HepG2 (cell line): Measurements from ENCODE around the gene MACROD2. TPM values are rescaled to one million over a fixed set of nuclear protein-coding genes. Genes with fewer than 3 reads are reported as not detected.
A peak's percentile ranks its signal among the peaks of the same experiment; 100 is the strongest.

Experiments used
- EP300 ChIP-seq, 3 experiments: sonication (generic) in 1 of 3; formaldehyde crosslinking in 1 of 3; IDR thresholded peaks; 2 replicates each; pipeline versions ENCODE4 v1.5.1 to v1.6.1; 2011 to 2020; ENCODE audit warnings: low read depth in 2 of 3, low read length in 2 of 3, borderline replicate concordance in 1 of 3, improper control_type of control experiment in 1 of 3, mild to moderate bottlenecking in 1 of 3, missing genetic modification reagents in 1 of 3, moderate library complexity in 1 of 3
- GZF1 ChIP-seq: sonication (generic); formaldehyde crosslinking; IDR thresholded peaks from 2 replicates; pipeline ENCODE4 v1.5.1; 2020; ENCODE audit warnings: mild to moderate bottlenecking, missing genetic modification reagents
- HOXA9 ChIP-seq: sonication (generic); formaldehyde crosslinking; IDR thresholded peaks from 2 replicates; pipeline ENCODE4 v1.8.1; 2022; ENCODE audit warnings: missing genetic modification reagents, mild to moderate bottlenecking, moderate library complexity, borderline replicate concordance
- KDM6A ChIP-seq: IDR thresholded peaks from 2 replicates; pipeline ENCODE4 v1.6.1; 2016; ENCODE audit warnings: low read depth
- RBFOX2 ChIP-seq: fragments of 200-400 bp; formaldehyde crosslinking; IDR thresholded peaks from 2 replicates; pipeline ENCODE4 v1.6.1; 2017; ENCODE audit warnings: low read depth, mild to moderate bottlenecking, low read length
- TBL1XR1 ChIP-seq: fragments of 150-350 bp; IDR thresholded peaks from 2 replicates; pipeline ENCODE4 v1.6.1; 2014; ENCODE audit warnings: borderline replicate concordance, low read length; ENCODE audit not compliant: partially characterized antibody
- U2AF2 ChIP-seq: fragments of 200-400 bp; formaldehyde crosslinking; IDR thresholded peaks from 2 replicates; pipeline ENCODE4 v1.6.1; 2017; ENCODE audit warnings: low read depth, mild to moderate bottlenecking, low read length
- WIZ ChIP-seq: sonication (generic); formaldehyde crosslinking; IDR thresholded peaks from 2 replicates; pipeline ENCODE4 v1.5.1; 2020; ENCODE audit warnings: mild to moderate bottlenecking, missing genetic modification reagents
- ZC3H4 ChIP-seq: sonication (generic); formaldehyde crosslinking; IDR thresholded peaks from 2 replicates; pipeline ENCODE4 v1.4.0; 2020; ENCODE audit warnings: missing genetic modification reagents, borderline replicate concordance
- ZFP36 ChIP-seq: fragments of 150-350 bp; IDR thresholded peaks from 2 replicates; pipeline ENCODE4 v1.6.1; 2018; ENCODE audit warnings: borderline replicate concordance, low read length, low read depth; ENCODE audit not compliant: partially characterized antibody
- ZFP37 ChIP-seq: sonication (generic); formaldehyde crosslinking; IDR thresholded peaks from 2 replicates; pipeline ENCODE4 v1.4.0; 2020; ENCODE audit warnings: missing genetic modification reagents, borderline replicate concordance
- ZNF24 ChIP-seq: fragments of 450-650 bp; IDR thresholded peaks from 2 replicates; pipeline ENCODE4 v1.6.1; 2017; ENCODE audit warnings: antibody characterized with exemption, mild to moderate bottlenecking
- ZNF780A ChIP-seq: sonication (generic); formaldehyde crosslinking; IDR thresholded peaks from 2 replicates; pipeline ENCODE4 v1.8.0; 2022; ENCODE audit warnings: mild to moderate bottlenecking, missing genetic modification reagents, moderate library complexity
- ZNF891 ChIP-seq: sonication (generic); formaldehyde crosslinking; IDR thresholded peaks from 2 replicates; pipeline ENCODE4 v1.5.0; 2020; ENCODE audit warnings: mild to moderate bottlenecking, missing genetic modification reagents
- polyA plus RNA-seq, 8 experiments: library from polyadenylated mRNA; depleted of rRNA in 3 of 8; stranded (reverse) in 7 of 8; unstranded in 1 of 8; fragments of >200 nt; fragmentation: Illumina TruSeq in 4 of 8; extraction: Trizol in 4 of 8; gene quantifications; 2 replicates each; pipeline versions ENCODE4 v1.2.1 to v1.2.3, GENCODE V29; 2011 to 2016; ENCODE audit warnings: low read depth in 4 of 8, missing spikeins in 1 of 8, mixed read lengths in 1 of 8; ENCODE audit not compliant: insufficient read depth in 1 of 8
- total RNA-seq, 5 experiments: library from RNA; depleted of rRNA; stranded (reverse); fragments of >200 nt; fragmentation: Illumina TruSeq; extraction: Trizol; gene quantifications; 2 replicates each; pipeline ENCODE4 v1.2.3, GENCODE V29; 2016; ENCODE audit warnings: low read depth in 1 of 5
- TF ChIP-seq, protein P1 (sequence below): sonication (generic); formaldehyde crosslinking; IDR thresholded peaks from 2 replicates; pipeline ENCODE4 v1.5.1; 2020; ENCODE audit warnings: mild to moderate bottlenecking, missing genetic modification reagents, borderline replicate concordance
- TF ChIP-seq, protein P2 (sequence below), 2 experiments: sonication (generic) in 1 of 2; formaldehyde crosslinking in 1 of 2; IDR thresholded peaks; 2 replicates each; pipeline versions ENCODE4 v1.4.0 to v1.6.1; 2018 to 2020; ENCODE audit warnings: missing genetic modification reagents in 2 of 2, borderline replicate concordance in 1 of 2, low read depth in 1 of 2, mild to moderate bottlenecking in 1 of 2, missing biosample characterization in 1 of 2
- TF ChIP-seq, protein P3 (sequence below): sonication (generic); formaldehyde crosslinking; IDR thresholded peaks from 2 replicates; pipeline ENCODE4 v1.4.0; 2020; ENCODE audit warnings: missing genetic modification reagents, borderline replicate concordance
- TF ChIP-seq, protein P4 (sequence below): sonication (generic); formaldehyde crosslinking; IDR thresholded peaks from 2 replicates; pipeline ENCODE4 v1.5.1; 2020; ENCODE audit warnings: missing genetic modification reagents, mild to moderate bottlenecking, borderline replicate concordance

The MACROD2 gene
- total and polyA plus RNA-seq, 2 of the 13 experiments (the other 11 are each of a cell fraction or from before 2014, with no cell fraction given): 0.13 to 0.51 TPM

DNA sequence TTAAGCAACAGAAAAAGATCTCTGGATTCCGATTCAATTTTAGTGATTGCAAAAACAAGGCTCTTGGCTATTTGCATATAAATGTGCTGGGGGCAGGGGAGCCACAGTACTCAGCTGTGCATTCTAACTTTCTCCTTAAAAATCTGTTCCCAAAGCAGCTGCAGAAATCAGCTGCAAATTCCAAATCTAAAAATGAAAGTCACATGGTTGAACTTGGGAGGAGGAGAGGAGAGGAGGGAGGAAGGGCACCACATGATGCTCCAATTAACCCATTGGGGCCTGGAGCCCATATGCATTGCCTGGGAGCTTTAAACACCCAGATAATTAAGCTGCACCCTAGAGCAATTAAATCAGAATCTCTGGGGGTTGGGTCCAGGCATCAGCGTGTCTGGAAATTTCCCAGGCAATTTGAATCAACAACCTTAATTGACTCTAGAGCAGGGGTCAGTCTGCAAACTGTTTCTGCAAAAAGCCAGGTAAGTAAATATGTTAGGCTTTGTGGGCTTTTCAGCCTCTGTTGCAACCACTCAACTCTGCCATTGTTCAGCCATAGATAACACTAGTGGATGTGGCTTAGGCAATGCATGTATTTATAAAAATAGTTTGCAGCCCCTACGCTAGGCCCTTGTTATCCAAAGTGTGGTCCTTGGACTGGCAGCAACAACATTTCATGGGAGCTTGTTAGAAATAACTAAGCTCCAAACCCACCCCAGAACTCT lies 2069.8 kb downstream of the MACROD2 start (continued):
- TF ChIP-seq ZFP37 (CRISPR knock-in tag): no peak
- no peak for TF ChIP-seq HOXA9 (CRISPR knock-in tag)
- TF ChIP-seq, protein P1, sequence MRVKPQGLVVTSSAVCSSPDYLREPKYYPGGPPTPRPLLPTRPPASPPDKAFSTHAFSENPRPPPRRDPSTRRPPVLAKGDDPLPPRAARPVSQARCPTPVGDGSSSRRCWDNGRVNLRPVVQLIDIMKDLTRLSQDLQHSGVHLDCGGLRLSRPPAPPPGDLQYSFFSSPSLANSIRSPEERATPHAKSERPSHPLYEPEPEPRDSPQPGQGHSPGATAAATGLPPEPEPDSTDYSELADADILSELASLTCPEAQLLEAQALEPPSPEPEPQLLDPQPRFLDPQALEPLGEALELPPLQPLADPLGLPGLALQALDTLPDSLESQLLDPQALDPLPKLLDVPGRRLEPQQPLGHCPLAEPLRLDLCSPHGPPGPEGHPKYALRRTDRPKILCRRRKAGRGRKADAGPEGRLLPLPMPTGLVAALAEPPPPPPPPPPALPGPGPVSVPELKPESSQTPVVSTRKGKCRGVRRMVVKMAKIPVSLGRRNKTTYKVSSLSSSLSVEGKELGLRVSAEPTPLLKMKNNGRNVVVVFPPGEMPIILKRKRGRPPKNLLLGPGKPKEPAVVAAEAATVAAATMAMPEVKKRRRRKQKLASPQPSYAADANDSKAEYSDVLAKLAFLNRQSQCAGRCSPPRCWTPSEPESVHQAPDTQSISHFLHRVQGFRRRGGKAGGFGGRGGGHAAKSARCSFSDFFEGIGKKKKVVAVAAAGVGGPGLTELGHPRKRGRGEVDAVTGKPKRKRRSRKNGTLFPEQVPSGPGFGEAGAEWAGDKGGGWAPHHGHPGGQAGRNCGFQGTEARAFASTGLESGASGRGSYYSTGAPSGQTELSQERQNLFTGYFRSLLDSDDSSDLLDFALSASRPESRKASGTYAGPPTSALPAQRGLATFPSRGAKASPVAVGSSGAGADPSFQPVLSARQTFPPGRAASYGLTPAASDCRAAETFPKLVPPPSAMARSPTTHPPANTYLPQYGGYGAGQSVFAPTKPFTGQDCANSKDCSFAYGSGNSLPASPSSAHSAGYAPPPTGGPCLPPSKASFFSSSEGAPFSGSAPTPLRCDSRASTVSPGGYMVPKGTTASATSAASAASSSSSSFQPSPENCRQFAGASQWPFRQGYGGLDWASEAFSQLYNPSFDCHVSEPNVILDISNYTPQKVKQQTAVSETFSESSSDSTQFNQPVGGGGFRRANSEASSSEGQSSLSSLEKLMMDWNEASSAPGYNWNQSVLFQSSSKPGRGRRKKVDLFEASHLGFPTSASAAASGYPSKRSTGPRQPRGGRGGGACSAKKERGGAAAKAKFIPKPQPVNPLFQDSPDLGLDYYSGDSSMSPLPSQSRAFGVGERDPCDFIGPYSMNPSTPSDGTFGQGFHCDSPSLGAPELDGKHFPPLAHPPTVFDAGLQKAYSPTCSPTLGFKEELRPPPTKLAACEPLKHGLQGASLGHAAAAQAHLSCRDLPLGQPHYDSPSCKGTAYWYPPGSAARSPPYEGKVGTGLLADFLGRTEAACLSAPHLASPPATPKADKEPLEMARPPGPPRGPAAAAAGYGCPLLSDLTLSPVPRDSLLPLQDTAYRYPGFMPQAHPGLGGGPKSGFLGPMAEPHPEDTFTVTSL (CRISPR knock-in tag): peak; percentile 25; the same call in 1 of the 2 replicates
- TF ChIP-seq, protein P2, sequence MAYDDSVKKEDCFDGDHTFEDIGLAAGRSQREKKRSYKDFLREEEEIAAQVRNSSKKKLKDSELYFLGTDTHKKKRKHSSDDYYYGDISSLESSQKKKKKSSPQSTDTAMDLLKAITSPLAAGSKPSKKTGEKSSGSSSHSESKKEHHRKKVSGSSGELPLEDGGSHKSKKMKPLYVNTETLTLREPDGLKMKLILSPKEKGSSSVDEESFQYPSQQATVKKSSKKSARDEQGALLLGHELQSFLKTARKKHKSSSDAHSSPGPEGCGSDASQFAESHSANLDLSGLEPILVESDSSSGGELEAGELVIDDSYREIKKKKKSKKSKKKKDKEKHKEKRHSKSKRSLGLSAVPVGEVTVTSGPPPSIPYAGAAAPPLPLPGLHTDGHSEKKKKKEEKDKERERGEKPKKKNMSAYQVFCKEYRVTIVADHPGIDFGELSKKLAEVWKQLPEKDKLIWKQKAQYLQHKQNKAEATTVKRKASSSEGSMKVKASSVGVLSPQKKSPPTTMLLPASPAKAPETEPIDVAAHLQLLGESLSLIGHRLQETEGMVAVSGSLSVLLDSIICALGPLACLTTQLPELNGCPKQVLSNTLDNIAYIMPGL (CRISPR knock-in tag; IDR thresholded peaks at IDR 0.05; ENCODE audit: borderline replicate concordance in 1 of 2, low read depth in 1 of 2): no peak
- TF ChIP-seq, protein P3, sequence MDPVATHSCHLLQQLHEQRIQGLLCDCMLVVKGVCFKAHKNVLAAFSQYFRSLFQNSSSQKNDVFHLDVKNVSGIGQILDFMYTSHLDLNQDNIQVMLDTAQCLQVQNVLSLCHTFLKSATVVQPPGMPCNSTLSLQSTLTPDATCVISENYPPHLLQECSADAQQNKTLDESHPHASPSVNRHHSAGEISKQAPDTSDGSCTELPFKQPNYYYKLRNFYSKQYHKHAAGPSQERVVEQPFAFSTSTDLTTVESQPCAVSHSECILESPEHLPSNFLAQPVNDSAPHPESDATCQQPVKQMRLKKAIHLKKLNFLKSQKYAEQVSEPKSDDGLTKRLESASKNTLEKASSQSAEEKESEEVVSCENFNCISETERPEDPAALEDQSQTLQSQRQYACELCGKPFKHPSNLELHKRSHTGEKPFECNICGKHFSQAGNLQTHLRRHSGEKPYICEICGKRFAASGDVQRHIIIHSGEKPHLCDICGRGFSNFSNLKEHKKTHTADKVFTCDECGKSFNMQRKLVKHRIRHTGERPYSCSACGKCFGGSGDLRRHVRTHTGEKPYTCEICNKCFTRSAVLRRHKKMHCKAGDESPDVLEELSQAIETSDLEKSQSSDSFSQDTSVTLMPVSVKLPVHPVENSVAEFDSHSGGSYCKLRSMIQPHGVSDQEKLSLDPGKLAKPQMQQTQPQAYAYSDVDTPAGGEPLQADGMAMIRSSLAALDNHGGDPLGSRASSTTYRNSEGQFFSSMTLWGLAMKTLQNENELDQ (CRISPR knock-in tag): no peak
- TF ChIP-seq GZF1 (CRISPR knock-in tag): no peak
- TF ChIP-seq KDM6A: no peak
- no peak for TF ChIP-seq TBL1XR1
- no peak for TF ChIP-seq RBFOX2
- no peak for TF ChIP-seq ZNF780A (CRISPR knock-in tag)
- TF ChIP-seq ZFP36: no peak
- no peak for TF ChIP-seq ZNF891 (CRISPR knock-in tag)
- TF ChIP-seq, protein P4, sequence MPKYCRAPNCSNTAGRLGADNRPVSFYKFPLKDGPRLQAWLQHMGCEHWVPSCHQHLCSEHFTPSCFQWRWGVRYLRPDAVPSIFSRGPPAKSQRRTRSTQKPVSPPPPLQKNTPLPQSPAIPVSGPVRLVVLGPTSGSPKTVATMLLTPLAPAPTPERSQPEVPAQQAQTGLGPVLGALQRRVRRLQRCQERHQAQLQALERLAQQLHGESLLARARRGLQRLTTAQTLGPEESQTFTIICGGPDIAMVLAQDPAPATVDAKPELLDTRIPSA (CRISPR knock-in tag): no peak
- TF ChIP-seq WIZ (CRISPR knock-in tag): no peak
- peak in 1 of 2 experiments; percentile 66; a peak in 1 of 4 replicates for TF ChIP-seq EP300 (IDR thresholded peaks at IDR 0.05; ENCODE audit: low read depth in 2 of 2, low read length in 2 of 2)
- no peak for TF ChIP-seq EP300 (CRISPR knock-in tag; IDR thresholded peaks at IDR 0.05; ENCODE audit: borderline replicate concordance)
- TF ChIP-seq U2AF2: no peak
- no peak for TF ChIP-seq ZC3H4
- TF ChIP-seq ZNF24: no peak
